ENCODE results near the gene B3GNT2.

DNA sequence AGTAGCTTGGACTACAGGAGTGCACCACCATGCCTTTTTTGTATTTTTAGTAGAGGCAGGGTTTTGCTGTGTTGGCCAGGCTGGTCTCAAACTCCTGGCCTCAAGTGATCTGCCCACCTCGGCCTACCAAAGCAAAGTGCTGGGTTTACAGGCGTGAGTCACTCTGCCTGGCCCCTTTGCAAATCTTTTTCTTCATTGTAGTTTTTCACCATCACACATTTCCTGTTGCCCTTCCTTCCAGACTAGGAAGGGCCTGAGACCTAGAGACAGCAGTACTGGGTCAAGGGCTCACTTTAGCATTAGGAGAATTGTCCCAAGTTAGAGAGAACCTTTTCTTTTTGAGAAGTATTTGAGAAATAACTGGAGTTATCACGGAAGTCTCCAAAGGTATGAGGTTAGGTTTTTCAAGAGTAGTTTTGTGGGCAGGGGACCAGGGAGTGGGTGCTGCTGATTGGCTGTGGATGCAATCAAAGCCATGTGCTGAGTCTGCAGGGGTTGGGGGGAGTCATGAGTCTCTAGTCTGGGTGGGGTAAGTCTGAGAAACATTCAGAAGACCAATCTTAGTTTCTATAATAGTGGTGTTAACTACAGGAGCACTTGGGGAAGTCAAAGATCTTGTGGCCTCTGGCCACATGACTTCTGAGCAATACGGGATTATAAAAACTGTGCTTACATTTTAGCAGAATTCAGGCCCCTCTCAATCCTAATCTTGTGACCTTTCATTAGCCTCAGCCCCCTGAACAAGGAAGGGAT, 23.7 kb downstream of the B3GNT2 start:
- TF ChIP-seq, protein P1, sequence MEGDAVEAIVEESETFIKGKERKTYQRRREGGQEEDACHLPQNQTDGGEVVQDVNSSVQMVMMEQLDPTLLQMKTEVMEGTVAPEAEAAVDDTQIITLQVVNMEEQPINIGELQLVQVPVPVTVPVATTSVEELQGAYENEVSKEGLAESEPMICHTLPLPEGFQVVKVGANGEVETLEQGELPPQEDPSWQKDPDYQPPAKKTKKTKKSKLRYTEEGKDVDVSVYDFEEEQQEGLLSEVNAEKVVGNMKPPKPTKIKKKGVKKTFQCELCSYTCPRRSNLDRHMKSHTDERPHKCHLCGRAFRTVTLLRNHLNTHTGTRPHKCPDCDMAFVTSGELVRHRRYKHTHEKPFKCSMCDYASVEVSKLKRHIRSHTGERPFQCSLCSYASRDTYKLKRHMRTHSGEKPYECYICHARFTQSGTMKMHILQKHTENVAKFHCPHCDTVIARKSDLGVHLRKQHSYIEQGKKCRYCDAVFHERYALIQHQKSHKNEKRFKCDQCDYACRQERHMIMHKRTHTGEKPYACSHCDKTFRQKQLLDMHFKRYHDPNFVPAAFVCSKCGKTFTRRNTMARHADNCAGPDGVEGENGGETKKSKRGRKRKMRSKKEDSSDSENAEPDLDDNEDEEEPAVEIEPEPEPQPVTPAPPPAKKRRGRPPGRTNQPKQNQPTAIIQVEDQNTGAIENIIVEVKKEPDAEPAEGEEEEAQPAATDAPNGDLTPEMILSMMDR (conservative IDR thresholded peaks at IDR 0.05): no peak
- no peak for TF ChIP-seq ZFX (IDR thresholded peaks at IDR 0.05)

Data from C4-2B (cell line).